GM12872 (cell line): ENCODE measurements around the gene TSPYL4.

Source experiments
- TF ChIP-seq, protein P1 (sequence below): IDR thresholded peaks from 3 replicates; pipeline ENCODE4 v1.5.1; 2011; ENCODE audit warnings: low read depth, mild to moderate bottlenecking, low read length, moderate library complexity; ENCODE audit not compliant: insufficient read depth

TSPYL4 gene

DNA sequence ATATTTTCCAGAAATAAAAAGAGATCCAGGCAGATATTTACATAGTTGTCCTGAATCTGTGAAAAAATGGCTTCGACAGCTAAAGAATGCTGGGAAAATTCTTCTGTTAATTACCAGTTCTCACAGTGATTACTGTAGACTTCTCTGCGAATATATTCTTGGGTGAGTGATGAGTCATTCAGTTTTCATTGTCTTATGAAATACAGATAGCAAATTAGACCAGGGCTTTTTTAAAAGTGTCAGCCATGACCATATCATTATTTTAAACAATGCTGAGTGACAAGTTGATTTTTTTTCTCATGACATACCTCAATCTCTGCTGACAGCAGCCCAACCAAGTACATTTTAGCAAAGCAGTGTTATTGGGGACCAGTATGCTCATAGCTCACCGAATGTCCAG, 32.8 kb downstream of the TSPYL4 start:
- TF ChIP-seq, protein P1, sequence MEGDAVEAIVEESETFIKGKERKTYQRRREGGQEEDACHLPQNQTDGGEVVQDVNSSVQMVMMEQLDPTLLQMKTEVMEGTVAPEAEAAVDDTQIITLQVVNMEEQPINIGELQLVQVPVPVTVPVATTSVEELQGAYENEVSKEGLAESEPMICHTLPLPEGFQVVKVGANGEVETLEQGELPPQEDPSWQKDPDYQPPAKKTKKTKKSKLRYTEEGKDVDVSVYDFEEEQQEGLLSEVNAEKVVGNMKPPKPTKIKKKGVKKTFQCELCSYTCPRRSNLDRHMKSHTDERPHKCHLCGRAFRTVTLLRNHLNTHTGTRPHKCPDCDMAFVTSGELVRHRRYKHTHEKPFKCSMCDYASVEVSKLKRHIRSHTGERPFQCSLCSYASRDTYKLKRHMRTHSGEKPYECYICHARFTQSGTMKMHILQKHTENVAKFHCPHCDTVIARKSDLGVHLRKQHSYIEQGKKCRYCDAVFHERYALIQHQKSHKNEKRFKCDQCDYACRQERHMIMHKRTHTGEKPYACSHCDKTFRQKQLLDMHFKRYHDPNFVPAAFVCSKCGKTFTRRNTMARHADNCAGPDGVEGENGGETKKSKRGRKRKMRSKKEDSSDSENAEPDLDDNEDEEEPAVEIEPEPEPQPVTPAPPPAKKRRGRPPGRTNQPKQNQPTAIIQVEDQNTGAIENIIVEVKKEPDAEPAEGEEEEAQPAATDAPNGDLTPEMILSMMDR: no peak

DNA sequence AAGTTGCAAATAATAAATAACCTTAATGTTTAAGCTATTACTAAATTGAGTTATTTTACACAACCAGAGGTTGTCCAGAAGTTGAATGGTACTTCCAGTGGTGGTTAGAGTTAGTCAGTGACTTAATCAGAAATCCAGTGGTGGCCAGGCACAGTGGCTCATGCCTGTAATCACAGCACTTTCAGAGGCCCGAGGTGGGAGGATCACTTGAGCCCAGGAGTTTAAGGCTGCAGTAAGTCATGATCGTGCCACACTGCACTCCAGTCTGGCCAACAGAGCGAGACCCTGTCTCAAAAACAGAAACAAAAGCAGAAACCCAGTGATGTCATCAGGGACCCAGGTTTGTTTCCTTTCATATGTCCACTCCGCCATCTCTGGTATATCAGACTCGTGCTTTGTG, 35.0 kb downstream of the TSPYL4 start:
- TF ChIP-seq, protein P1: no peak

DNA sequence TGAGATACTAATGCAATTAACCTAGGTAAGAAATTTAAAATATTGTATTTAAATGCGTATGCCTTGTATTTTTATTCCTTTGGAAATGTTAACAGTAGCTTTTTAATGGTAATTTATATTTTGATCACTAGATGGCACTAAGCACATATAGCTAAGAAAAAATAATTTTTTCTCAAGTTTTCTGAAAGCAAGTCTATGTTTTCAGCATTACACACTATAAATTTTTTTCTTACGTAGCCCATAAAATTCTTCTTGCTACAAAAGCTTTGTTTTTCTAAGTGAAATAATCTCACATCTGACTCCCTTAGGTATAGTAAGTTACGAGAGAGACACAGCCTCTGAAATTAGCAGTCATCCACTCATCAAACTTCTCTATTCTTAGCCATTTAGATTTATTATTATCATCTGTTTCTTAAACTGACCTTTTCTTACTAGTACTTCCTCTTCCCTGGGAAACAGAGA, 35.7 kb downstream of the TSPYL4 start:
- TF ChIP-seq, protein P1: peak; percentile 32; the same call in 1 of the 3 replicates

DNA sequence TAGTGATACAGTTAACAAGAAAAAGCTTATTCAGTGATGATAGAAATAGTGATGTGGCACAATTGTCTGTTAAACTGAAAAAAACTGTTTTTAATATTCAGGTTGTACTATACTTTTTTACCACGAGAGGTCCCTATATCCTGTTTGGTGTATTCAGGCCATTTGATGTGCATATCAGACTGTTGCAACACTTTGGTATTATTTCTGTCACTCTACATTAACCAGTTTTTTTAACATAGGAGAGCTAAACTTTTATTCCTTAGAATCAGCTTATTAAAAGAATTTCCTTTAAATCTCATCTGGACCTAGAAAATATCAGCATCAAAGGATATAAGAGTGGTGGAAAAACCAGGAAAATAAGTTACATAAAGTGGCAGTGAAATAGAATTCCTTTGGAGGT, 36.8 kb downstream of the TSPYL4 start:
- TF ChIP-seq, protein P1: peak; percentile 38; the same call in 1 of the 3 replicates

DNA sequence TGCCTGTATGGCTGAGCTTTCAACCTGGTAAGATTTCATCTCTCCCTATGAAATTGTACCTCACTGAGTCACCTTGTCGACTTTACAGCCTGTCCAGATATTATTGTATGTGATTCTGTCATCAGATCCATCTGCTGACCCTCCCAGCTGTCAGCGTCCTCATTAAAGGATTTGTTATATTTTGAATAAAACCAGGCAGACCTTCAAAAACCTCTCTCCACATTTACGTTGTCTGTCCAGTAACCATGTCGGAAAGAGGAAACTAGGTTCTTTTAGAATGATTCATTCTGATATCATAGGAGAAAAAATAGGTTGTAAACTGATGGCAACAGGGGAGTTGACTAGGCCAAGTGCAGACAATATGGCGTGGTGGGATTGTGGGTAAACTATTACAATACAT, 38.5 kb downstream of the TSPYL4 start:
- TF ChIP-seq, protein P1: no peak

DNA sequence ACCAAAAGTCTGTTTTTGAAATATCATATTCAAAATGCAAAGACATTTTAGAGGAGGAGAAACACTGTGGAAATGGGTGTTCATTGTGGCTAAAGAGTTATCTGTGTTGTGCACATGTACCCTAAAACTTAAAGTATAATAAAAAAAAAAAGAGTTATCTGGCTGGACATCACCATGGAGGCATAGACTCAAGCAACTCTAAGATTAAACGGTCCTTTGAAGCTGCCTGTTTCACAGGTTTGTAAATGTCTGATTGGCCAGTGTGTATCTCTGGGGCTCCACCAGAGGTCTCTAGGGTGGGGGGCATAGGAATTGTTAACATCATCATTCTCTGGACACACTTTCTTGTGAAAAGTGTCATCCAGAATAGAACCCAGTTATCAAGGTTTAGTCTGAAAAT, 39.2 kb downstream of the TSPYL4 start:
- TF ChIP-seq, protein P1: no peak

DNA sequence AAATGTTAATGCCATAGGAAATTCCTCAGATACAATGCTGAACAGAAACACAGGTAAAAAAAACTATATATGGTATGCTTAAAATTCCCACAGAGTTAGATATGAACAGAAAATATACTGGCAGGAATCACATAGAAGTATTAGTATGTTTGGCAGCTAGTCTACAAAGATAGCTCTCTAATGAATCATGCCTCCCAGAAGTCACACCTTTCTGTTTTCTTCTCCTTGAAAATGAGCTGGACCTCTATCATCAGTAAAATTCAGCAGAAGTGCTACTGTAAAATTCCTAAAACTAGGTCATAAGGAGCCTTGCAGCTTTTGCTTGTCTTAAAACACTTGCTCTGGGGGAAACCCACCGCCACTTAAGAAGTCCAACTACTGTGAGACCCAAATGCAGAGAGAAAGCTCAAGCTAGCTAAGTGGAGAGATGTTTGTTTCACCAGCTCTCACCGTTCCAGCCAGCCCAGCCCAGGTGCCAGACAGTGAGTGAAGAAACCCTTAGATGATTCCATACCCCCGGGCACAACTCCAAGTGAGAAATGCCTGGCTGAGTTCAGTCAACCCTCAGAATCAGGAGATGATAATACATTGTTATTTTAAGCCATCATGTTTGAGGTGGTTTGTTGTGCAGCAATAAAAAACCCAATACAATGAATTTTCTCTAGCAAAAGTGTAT, 43.0 kb downstream of the TSPYL4 start:
- TF ChIP-seq, protein P1: no peak

DNA sequence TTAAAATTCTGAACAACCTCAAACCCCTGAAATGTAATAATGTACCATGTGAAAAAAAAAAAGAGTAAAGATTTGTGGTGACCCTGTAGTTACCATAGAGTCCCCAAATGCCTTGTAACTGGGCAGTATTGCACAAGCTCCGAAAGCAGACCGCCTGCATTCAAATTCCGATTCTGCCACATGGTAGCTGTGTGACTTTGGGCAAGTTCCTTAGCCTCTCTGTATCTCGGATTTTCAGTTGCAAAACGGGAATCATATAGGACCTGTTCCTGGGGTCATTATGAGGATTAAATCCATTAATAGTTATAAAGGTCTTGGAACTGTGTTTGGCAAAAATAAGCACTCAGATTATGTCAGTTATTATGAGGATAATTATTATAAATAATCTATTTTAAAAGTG, 43.6 kb downstream of the TSPYL4 start:
- TF ChIP-seq, protein P1: no peak
